ENCODE data around the gene MEG3.

Gene MEG3

GRCh38 chr14:100851586-100851916 is 25.6 kb downstream of the MEG3 start:
- no peak for DNase-seq

GRCh38 chr14:100851946-100852620 is 26.2 kb downstream of the MEG3 start:
- DNase-seq = no peak

GRCh38 chr14:100854435-100854834 is 28.5 kb downstream of the MEG3 start:
- DNase-seq = no peak

DNA sequence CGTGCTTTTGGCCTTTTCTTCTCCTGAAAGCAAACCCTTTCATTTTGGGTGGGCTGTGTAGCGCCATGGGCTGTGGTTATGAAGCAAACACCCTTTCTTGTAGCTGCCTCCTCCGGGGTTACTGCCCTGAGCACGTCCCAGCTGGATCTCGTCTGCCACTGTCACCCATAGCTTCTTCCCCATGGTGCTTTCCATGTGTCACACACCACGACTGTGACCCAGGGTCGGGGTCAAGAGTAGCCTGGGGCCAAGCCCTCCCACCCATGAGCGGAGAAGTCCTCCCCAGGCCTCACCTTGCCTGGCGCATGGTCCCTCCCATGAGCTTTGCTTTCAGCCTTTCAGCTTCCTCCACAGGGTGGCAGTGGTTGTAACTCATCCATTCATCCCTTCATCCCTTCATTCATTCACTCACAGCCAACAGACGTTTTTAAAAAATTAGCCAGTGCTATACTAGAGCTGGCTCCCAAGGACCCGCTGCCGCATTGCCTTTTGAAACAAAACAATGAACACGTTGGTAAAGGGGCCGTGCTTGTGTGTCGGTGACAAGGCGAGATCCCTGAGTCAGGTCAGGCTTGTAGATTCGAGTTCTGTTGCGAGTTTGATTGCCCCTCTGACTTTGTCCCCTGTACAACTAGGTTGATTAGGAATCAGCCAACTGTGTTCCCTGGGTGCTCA is 29.5 kb downstream of the MEG3 start:
- DNase-seq = no peak

- DNase-seq = no peak
Observed at GRCh38 chr14:100856056-100856950, 30.4 kb downstream of the MEG3 start.

GRCh38 chr14:100857233-100857922 is 31.5 kb downstream of the MEG3 start:
- no peak for DNase-seq

GRCh38 chr14:100857923-100858837 is 32.3 kb downstream of the MEG3 start:
- no peak for DNase-seq

- no peak for DNase-seq
Observed at GRCh38 chr14:100858838-100859220, 32.9 kb downstream of the MEG3 start.

- DNase-seq = no peak
Observed at GRCh38 chr14:100859781-100860180, 33.9 kb downstream of the MEG3 start.

GRCh38 chr14:100860556-100861187 is 34.8 kb downstream of the MEG3 start:
- no peak for DNase-seq

GRCh38 chr14:100861188-100861936 is 35.4 kb downstream of the MEG3 start:
- DNase-seq = no peak

DNA sequence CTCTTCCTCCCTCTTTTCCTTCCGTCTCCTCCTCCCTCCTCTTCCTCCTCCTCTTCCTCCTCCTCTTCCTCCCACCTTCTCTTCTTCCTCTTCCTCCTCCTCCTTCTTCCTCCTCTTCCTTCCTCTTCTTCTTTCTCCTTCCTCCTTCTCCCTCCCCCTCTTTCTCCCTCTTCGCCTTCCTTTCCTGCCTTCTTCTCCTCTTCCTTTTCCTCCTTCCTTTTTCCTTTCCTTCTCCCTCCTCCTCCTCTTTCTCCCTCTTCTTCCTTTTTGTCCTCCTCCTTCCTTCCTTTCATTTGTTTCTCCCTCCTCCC is 36.0 kb downstream of the MEG3 start:
- no peak for DNase-seq

DNA sequence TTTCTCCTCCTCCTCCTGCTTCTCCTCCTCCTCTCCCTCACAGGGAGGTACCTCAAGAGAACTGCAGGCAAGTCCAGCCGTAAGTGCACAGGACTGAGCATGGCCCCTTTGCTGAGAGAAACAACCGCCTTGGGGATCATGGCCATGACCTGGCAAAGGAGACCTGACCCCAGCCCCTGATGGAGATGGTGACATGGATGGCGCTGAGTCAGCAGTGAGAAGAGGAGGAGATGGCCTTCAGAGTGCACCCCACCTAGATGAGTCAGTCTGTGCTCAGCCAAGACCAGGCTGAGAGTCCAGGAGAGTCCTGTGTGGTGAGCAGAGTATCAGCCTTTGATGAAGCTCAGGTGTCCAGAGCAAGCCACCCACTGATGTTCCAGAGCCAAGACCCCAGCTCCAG is 36.4 kb downstream of the MEG3 start:
- DNase-seq = no peak

- no peak for DNase-seq
Observed at GRCh38 chr14:100862793-100863192, 36.9 kb downstream of the MEG3 start.

DNA sequence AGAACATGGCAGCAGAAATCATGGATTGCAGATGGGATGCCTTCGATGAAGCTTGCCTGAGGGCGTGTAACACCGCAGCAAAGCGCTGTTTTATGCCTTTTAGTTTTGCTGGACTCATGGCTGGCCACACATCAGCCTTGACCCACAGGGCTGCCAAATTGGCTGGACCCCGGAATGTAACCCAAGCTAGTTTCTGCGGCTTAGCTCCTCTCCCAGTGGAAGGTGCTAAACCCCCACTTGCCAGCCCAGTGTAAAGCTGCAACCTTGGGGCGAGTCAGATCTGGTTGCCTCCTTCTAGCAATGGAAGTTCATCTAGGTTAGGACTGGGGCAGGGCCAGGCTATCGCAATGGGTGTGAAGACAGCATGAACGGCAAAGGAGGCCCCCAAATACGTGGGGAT is 38.3 kb downstream of the MEG3 start:
- DNase-seq = no peak

DNA sequence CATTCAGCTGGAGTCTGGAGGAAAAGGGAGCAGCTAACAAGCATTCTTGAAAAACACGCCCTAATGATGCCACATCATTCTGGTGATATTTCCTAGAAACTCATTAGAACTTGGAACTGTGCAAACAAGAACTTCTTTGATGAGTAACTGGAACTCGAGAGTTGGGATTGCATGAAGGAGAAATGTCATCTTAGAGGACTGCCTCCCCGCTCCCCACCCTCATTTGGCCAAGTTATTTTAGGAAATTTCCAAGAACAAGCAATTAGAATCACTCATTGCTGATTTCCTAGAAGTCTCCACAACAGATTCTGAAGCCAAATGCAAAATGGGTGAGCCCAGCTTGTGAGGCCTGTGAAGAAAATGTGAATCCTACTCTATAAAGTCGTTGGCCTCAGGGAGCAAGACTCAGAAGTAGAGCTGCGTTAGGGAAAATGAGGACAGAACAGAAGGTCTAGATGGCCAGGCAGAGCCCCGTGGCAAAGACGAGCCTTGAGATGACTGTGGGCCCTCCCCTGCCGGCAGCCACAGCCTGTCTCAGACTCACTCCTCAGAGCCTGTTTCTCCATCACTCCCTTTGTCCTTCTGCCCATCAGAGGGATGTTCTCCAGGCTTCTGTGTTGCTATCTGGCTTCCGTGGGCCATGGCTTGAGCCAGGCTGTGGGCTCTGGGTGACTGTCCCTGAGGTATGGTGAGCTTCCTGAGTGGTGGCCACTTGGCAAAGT is 39.2 kb downstream of the MEG3 start:
- no peak for DNase-seq

DNA sequence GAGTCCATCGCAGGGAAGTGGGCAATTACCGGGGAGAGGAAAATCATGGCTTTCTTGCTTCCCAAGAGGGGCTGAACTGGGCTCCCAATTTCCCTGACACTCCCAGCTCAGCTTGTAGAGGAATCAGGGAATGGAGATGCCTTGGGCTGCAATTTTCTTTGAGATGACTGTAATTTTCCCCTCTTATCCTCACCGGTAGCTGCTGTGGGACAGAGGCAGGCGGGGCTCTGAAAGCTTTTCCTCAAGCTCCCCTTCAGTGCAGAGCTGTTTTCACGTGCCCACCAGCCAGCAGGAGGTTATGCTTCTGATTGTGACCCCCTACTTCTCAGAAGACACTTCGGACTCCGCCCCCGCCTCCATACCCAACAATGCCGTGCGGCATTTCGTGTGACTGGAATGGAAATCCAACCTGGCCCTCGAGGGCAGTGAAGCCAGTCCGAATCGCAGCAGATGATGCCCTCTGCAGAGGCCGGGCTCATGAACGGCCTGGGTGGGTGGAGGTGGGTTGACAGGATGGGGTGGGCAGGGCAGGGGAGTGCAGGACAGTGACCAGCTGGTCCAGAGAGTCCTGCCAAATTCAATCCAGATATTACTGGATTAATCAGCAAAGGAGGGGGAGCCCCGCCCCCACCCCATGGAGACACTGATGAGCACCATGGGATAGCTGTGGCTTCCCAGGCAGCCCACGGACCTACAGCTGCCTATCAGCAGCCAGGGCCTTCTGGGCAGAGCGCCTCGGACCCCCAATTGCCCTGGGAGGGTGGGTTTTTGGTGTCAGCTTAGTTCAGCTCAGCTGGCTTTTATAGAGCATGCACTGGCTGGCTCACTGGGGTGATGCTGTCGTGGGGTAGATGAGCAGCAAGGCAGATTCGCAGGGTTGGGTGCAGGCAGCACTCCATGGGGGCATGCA is 40.0 kb downstream of the MEG3 start:
- no peak for DNase-seq

DNA sequence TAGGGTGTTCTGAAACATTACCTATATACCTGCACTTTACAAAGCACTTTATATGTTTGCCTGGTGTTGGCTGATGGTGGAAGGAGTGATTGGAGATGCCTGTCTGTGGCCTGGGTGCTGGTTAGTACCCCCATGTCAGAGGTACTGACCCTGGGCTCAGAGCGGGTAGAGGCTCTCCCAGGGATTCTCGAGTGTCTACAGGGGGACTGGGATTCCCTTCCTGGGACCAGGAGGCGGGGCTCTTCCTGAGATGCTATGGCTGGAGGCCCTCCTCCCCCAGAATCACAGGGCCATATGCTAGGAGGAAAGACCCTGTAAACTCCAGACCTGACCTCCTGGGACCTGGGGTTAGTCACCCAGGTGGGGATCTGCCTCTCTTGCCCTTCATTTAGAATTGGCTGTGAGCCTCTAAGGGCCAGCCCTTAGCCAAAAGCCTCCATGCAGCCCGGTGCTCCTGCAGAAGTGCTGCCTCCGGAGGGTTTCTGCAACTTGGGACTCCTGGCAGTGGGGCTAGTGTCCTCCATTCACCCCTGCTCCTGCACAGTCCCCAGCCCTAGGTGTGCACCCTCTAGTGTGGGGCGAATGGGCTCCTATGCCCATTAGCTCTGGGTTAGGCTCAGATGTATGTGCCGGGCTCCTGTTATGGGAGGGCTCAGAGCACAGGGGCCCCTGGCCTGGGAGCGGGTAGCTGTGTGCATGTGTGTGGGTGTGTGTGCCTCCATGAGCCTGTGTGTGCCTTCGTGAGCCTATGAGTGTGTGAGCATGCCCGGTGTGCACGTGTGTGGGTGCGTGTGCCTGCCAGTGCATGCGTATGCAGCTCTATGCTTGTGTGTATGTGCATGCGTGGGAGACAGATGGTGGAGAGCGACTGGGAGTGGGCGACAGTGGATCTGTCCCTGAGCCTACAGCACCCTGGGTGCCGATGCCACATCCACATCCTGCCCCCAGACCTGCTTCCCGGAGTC is 41.0 kb downstream of the MEG3 start:
- DNase-seq = no peak
